Measurements from ENCODE around the gene SETD4. TPM values are rescaled to one million over a fixed set of nuclear protein-coding genes. Genes with fewer than 3 reads are reported as not detected.

Gene SETD4
- total and polyA plus RNA-seq, 4 donors: 2.9 to 12.0 (median 6.8) TPM

GRCh38 chr21:36097427-36098181 lies 37.3 kb upstream of the SETD4 start:
- Histone ChIP-seq H3K27me3 (ENCODE audit: control insufficient read depth in 4 of 4, insufficient read depth in 4 of 4, low read length in 3 of 4) (no peaks in the 10 kb centered on the region), H3K4me3 (ENCODE audit: low read depth in 1 of 3, low read length in 3 of 3) (no peak overlapping the region), H3K9ac (ENCODE audit: low read depth in 1 of 2, low read length in 2 of 2) (no peak overlapping the region), H3K4me1 (ENCODE audit: control insufficient read depth in 4 of 4, insufficient read depth in 4 of 4, low read length in 3 of 4) (no peaks in the 10 kb centered on the region), H3K9me3 (ENCODE audit: control insufficient read depth in 4 of 4, low read length in 3 of 4) (peaks cover 0 to 3% (median 0%) of the 10 kb centered on the region in 4 donors), H3K36me3 (ENCODE audit: control insufficient read depth in 4 of 4, insufficient read depth in 3 of 4, low read depth in 1 of 4, low read length in 3 of 4) (no peaks in the 10 kb centered on the region), H3K27ac (ENCODE audit: low read depth in 1 of 2, low read length in 2 of 2) (no peak overlapping the region)
- WGBS: 81% methylated on average over 8 of the region's 8 CpGs
- no peak for DNase-seq (ENCODE audit: low spot score)
- TF ChIP-seq FOXA1 (IDR thresholded peaks at IDR 0.05): no peak
- TF ChIP-seq SP1 (IDR thresholded peaks at IDR 0.05): no peak
- no peak for TF ChIP-seq FOXA2 (IDR thresholded peaks at IDR 0.05)
- no peak for TF ChIP-seq NR2F2 (IDR thresholded peaks at IDR 0.05)
- no peak for TF ChIP-seq HNF4G (IDR thresholded peaks at IDR 0.05)
- no peak for TF ChIP-seq EGR1 (IDR thresholded peaks at IDR 0.05; ENCODE audit: low read depth in 2 of 2)
- TF ChIP-seq RXRA (IDR thresholded peaks at IDR 0.05): no peak
- TF ChIP-seq YY1 (IDR thresholded peaks at IDR 0.05): no peak
- TF ChIP-seq REST (IDR thresholded peaks at IDR 0.05): no peak
- TF ChIP-seq MAX (IDR thresholded peaks at IDR 0.05): no peak
- no peak for TF ChIP-seq JUND (IDR thresholded peaks at IDR 0.05)
- no peak for TF ChIP-seq GABPA (IDR thresholded peaks at IDR 0.05 in 1 of 2, conservative IDR thresholded peaks at IDR 0.05 in 1 of 2)
- no peak for TF ChIP-seq RAD21 (IDR thresholded peaks at IDR 0.05)
- TF ChIP-seq ZBTB33 (IDR thresholded peaks at IDR 0.05): no peak
- TF ChIP-seq ATF3 (IDR thresholded peaks at IDR 0.05): no peak
- no peak for TF ChIP-seq CTCF (IDR thresholded peaks at IDR 0.05; ENCODE audit: low read depth, low read length, missing input control)
- TF ChIP-seq HNF4A (conservative IDR thresholded peaks at IDR 0.05): no peak
- TF ChIP-seq TAF1 (conservative IDR thresholded peaks at IDR 0.05): no peak

Data from liver (tissue), 9 donors.